ENCODE data around the gene DEGS2. TPM values are rescaled to one million over a fixed set of nuclear protein-coding genes. Genes with fewer than 3 reads are reported as not detected.
A peak's percentile ranks its signal among the peaks of the same experiment; 100 is the strongest.

Gene DEGS2
- polyA plus RNA-seq, 1 experiment = not detected

GRCh38 chr14:100202712-100203111 lies 43.3 kb upstream of the DEGS2 start:
- TF ChIP-seq CTCF (IDR thresholded peaks at IDR 0.05; ENCODE audit: insufficient read depth, low read depth, low read length) = no peak
- Histone ChIP-seq H3K4me3 (ENCODE audit: low read depth, low read length) (no peak overlapping the region), H3K27me3 (ENCODE audit: control insufficient read depth, insufficient read depth, low read length) (no peaks in the 10 kb centered on the region; the same call in 1 of the 2 replicates), H3K36me3 (ENCODE audit: control insufficient read depth, insufficient read depth, low read length) (no peaks in the 10 kb centered on the region)
- no peak for DNase-seq (ENCODE audit: low read depth)
- CTCF ChIA-PET = interaction anchor here (1.4 kb wide), 1 partner anchor 10 kb away, joined by 10 read pairs; no protein-coding TSS in a partner anchor
- POLR2A ChIA-PET = no interaction called here

GRCh38 chr14:100201701-100202100 lies 42.3 kb upstream of the DEGS2 start:
- no peak overlapping the region for H3K4me3 ChIP-seq (ENCODE audit: low read depth, low read length)
- POLR2A ChIA-PET = no interaction called here
- no peak for TF ChIP-seq CTCF (IDR thresholded peaks at IDR 0.05; ENCODE audit: insufficient read depth, low read depth, low read length)
- no peaks in the 10 kb centered on the region for H3K36me3 ChIP-seq (ENCODE audit: control insufficient read depth, insufficient read depth, low read length)
- DNase-seq (ENCODE audit: low read depth) = no peak
- no peaks in the 10 kb centered on the region; the same call in 1 of the 2 replicates for H3K27me3 ChIP-seq (ENCODE audit: control insufficient read depth, insufficient read depth, low read length)
- CTCF ChIA-PET = no interaction called here

- CTCF ChIA-PET = no interaction called here
These were observed 40.9 kb upstream of the DEGS2 start for GRCh38 chr14:100200311-100200710.

GRCh38 chr14:100199240-100199860 lies 39.9 kb upstream of the DEGS2 start:
- ChIA-PET POLR2A (no interaction called here), CTCF (no interaction called here)
- Histone ChIP-seq H3K36me3 (ENCODE audit: control insufficient read depth, insufficient read depth, low read length) (no peaks in the 10 kb centered on the region), H3K27me3 (ENCODE audit: control insufficient read depth, insufficient read depth, low read length) (no peaks in the 10 kb centered on the region; the same call in 1 of the 2 replicates), H3K4me3 (ENCODE audit: low read depth, low read length) (no peak overlapping the region)
- DNase-seq (ENCODE audit: low read depth) = no peak
- no peak for TF ChIP-seq CTCF (IDR thresholded peaks at IDR 0.05; ENCODE audit: insufficient read depth, low read depth, low read length)

More at GRCh38 chr14:100200311-100200710, 40.9 kb upstream of the DEGS2 start:
- H3K36me3 ChIP-seq (ENCODE audit: control insufficient read depth, insufficient read depth, low read length) = no peaks in the 10 kb centered on the region
- no peak for DNase-seq (ENCODE audit: low read depth)
- POLR2A ChIA-PET = no interaction called here
- H3K27me3 ChIP-seq (ENCODE audit: control insufficient read depth, insufficient read depth, low read length) = no peaks in the 10 kb centered on the region; the same call in 1 of the 2 replicates
- no peak for TF ChIP-seq CTCF (IDR thresholded peaks at IDR 0.05; ENCODE audit: insufficient read depth, low read depth, low read length)
- no peak overlapping the region for H3K4me3 ChIP-seq (ENCODE audit: low read depth, low read length)

GRCh38 chr14:100193417-100194357 lies 34.2 kb upstream of the DEGS2 start:
- H3K4me3 ChIP-seq (ENCODE audit: low read depth, low read length) = peak overlapping the region; percentile 42
- CTCF ChIA-PET = interaction anchor here (0.5 to 4.5 kb wide), 23 partner anchors 9 to 439 kb away, joined by 3 to 43 read pairs (median 3); no protein-coding TSS in a partner anchor
- H3K27me3 ChIP-seq (ENCODE audit: control insufficient read depth, insufficient read depth, low read length) = no peaks in the 10 kb centered on the region
- DNase-seq (ENCODE audit: low read depth) = no peak
- POLR2A ChIA-PET = interaction anchor here (0.6 to 1.0 kb wide), 2 partner anchors 160 to 222 kb away, joined by 3 to 7 read pairs; no protein-coding TSS in a partner anchor
- H3K36me3 ChIP-seq (ENCODE audit: control insufficient read depth, insufficient read depth, low read length) = no peaks in the 10 kb centered on the region
- TF ChIP-seq CTCF (IDR thresholded peaks at IDR 0.05; ENCODE audit: insufficient read depth, low read depth, low read length) = no peak

Data from BJ (cell line).